ENCODE measurements around the gene RFWD3.
A peak's percentile ranks its signal among the peaks of the same experiment; 100 is the strongest.
"Not testable (repeated sequence)": the region's sequence is repeated elsewhere in the genome, so short reads cannot be mapped to it uniquely, and the experiment has no call there.

The RFWD3 gene

GRCh38 chr16:74666425-74667254 is at the start of gene RFWD3:
RFWD3 (minus strand) TSS chr16:74666877; CDS start chr16:74661449, 5,428 bp downstream.
- peak; percentile 94 for DNase-seq (ENCODE audit: low read depth)

GRCh38 chr16:74716355-74716754 is 49.7 kb upstream of the RFWD3 start:
- DNase-seq (ENCODE audit: low read depth): no peak

GRCh38 chr16:74713876-74714275 is 47.2 kb upstream of the RFWD3 start:
- no peak for DNase-seq (ENCODE audit: low read depth)

- no peak for DNase-seq (ENCODE audit: low read depth)
Measured at GRCh38 chr16:74713325-74713724, 46.6 kb upstream of the RFWD3 start.

GRCh38 chr16:74711938-74712337 is 45.3 kb upstream of the RFWD3 start:
- no peak for DNase-seq (ENCODE audit: low read depth)

- DNase-seq (ENCODE audit: low read depth): no peak
Measured at GRCh38 chr16:74710401-74710800, 43.7 kb upstream of the RFWD3 start.

- DNase-seq (ENCODE audit: low read depth): peak; percentile 70
Measured at GRCh38 chr16:74709441-74709877, 42.8 kb upstream of the RFWD3 start.

- peak; percentile 37 for DNase-seq (ENCODE audit: low read depth)
Measured at GRCh38 chr16:74700438-74701225, 34.0 kb upstream of the RFWD3 start, which contains the start of gene MLKL. MLKL (minus strand) TSS chr16:74700862; CDS start chr16:74695757, 5,105 bp downstream.

GRCh38 chr16:74700116-74700437 is 33.4 kb upstream of the RFWD3 start:
- no peak for DNase-seq (ENCODE audit: low read depth)

- no peak for DNase-seq (ENCODE audit: low read depth)
Measured at GRCh38 chr16:74699666-74700065, 33.0 kb upstream of the RFWD3 start.

- DNase-seq (ENCODE audit: low read depth): no peak
Measured at GRCh38 chr16:74698222-74698621, 31.5 kb upstream of the RFWD3 start.

- peak; percentile 26 for DNase-seq (ENCODE audit: low read depth)
Measured at GRCh38 chr16:74695450-74696422, 29.1 kb upstream of the RFWD3 start.

GRCh38 chr16:74691093-74691855 is 24.6 kb upstream of the RFWD3 start:
- DNase-seq (ENCODE audit: low read depth): no peak

- DNase-seq (ENCODE audit: low read depth): no peak
Measured at GRCh38 chr16:74682556-74682955, 15.9 kb upstream of the RFWD3 start.

- DNase-seq (ENCODE audit: low read depth): no peak
Measured at GRCh38 chr16:74680681-74681080, 14.0 kb upstream of the RFWD3 start.

- DNase-seq (ENCODE audit: low read depth): no peak
Measured at GRCh38 chr16:74679983-74680382, 13.3 kb upstream of the RFWD3 start.

- DNase-seq (ENCODE audit: low read depth): no peak
Measured at GRCh38 chr16:74677868-74678267, 11.2 kb upstream of the RFWD3 start.

- DNase-seq (ENCODE audit: low read depth): no peak
Measured at GRCh38 chr16:74673876-74674275, 7.2 kb upstream of the RFWD3 start.

- DNase-seq (ENCODE audit: low read depth): not testable (repeated sequence)
Measured at GRCh38 chr16:74668877-74669276, 2.2 kb upstream of the RFWD3 start.

GRCh38 chr16:74667255-74667700 is 601 bp upstream of the RFWD3 start:
- no peak for DNase-seq (ENCODE audit: low read depth)

- DNase-seq (ENCODE audit: low read depth): no peak
Measured at GRCh38 chr16:74666010-74666421, 661 bp downstream of the RFWD3 start.
